WTC11 (cell line): ENCODE measurements around the gene TBCB. TPM values are rescaled to one million over a fixed set of nuclear protein-coding genes. Genes with fewer than 3 reads are reported as not detected.
"Not testable (repeated sequence)": the region's sequence is repeated elsewhere in the genome, so short reads cannot be mapped to it uniquely, and the experiment has no call there.

Experiments
- ATAC-seq: fragments of 200-7000 bp; cut with Tn5 transposase; 2 replicates; pipeline ENCODE4 v1.10.0; 2021; ENCODE audit warnings: mild to moderate bottlenecking, moderate library complexity
- CTCF ChIA-PET: fragments of 300-600 bp; sonication (Branson Sonifier 250); formaldehyde crosslinking; loops from one replicate; lab custom pipeline; 2021; ENCODE audit warnings: antibody characterized with exemption; lab: Charles Lee
- POLR2A ChIA-PET: fragments of 350-600 bp; sonication (Branson Sonifier 250); formaldehyde crosslinking; loops from one replicate; lab custom pipeline; 2021; ENCODE audit warnings: antibody characterized with exemption; lab: Charles Lee
- DNase-seq: peaks from one replicate; pipeline ENCODE4 v3.0.0; 2021; ENCODE audit warnings: low spot score
- H3K27ac Mint-ChIP-seq: 2 replicates; pipeline ENCODE4 v1.8.0; 2021; ENCODE audit warnings: mixed read lengths
- H3K27me3 Mint-ChIP-seq: 2 replicates; pipeline ENCODE4 v1.8.0; 2021; ENCODE audit warnings: low read depth, mild to moderate bottlenecking, moderate library complexity, mixed read lengths
- H3K36me3 Mint-ChIP-seq: 2 replicates; pipeline ENCODE4 v1.8.0; 2021; ENCODE audit warnings: mixed read lengths
- H3K4me1 Mint-ChIP-seq: 2 replicates; pipeline ENCODE4 v1.8.0; 2022; ENCODE audit warnings: mixed read lengths
- H3K4me3 Mint-ChIP-seq: 2 replicates; pipeline ENCODE4 v1.8.0; 2021; ENCODE audit warnings: mild to moderate bottlenecking, moderate library complexity, mixed read lengths
- H3K9me3 Mint-ChIP-seq: 2 replicates; pipeline ENCODE4 v1.8.0; 2021; ENCODE audit warnings: mixed read lengths
- CREB1 ChIP-seq: sonication (generic); formaldehyde crosslinking; IDR thresholded peaks from 2 replicates; pipeline ENCODE4 v1.8.0; 2023; ENCODE audit warnings: mild to moderate bottlenecking, missing genetic modification reagents
- GABPB1 ChIP-seq: sonication (generic); formaldehyde crosslinking; IDR thresholded peaks from 2 replicates; pipeline ENCODE4 v1.8.1; 2023; ENCODE audit warnings: mild to moderate bottlenecking, missing genetic modification reagents
- HMGA2 ChIP-seq: fragments of 250-450 bp; sonication (Bioruptor Pico); IDR thresholded peaks from 2 replicates; pipeline ENCODE4 v1.4.0; 2021; ENCODE audit warnings: mild to moderate bottlenecking, moderate library complexity
- KAT7 ChIP-seq: sonication (generic); formaldehyde crosslinking; IDR thresholded peaks from 2 replicates; pipeline ENCODE4 v1.8.1; 2023; ENCODE audit warnings: missing genetic modification reagents, mild to moderate bottlenecking, borderline replicate concordance
- MYBL2 ChIP-seq: sonication (generic); formaldehyde crosslinking; IDR thresholded peaks from 2 replicates; pipeline ENCODE4 v1.8.1; 2023; ENCODE audit warnings: mild to moderate bottlenecking, moderate library complexity, missing genetic modification reagents
- NFYB ChIP-seq: sonication (generic); formaldehyde crosslinking; conservative IDR thresholded peaks from 2 replicates; pipeline ENCODE4 v1.8.0; 2022; ENCODE audit warnings: low read depth, missing genetic modification reagents
- ZNF396 ChIP-seq: fragments of 250-450 bp; sonication (Bioruptor Pico); IDR thresholded peaks from 2 replicates; pipeline ENCODE4 v1.8.0; 2021; ENCODE audit warnings: mild to moderate bottlenecking, moderate library complexity, borderline replicate concordance
- total RNA-seq: library from RNA; stranded (reverse); gene quantifications from 3 replicates; pipeline ENCODE4 v1.2.3, GENCODE V29; 2021
- TF ChIP-seq, protein P1 (sequence below): fragments of 250-450 bp; sonication (Bioruptor Pico); IDR thresholded peaks from 2 replicates; pipeline ENCODE4 v1.9.0; 2021; ENCODE audit warnings: mild to moderate bottlenecking
- TF ChIP-seq, protein P2 (sequence below): fragments of 250-450 bp; sonication (Bioruptor Pico); IDR thresholded peaks from 2 replicates; pipeline ENCODE4 v1.9.0; 2021; ENCODE audit warnings: moderate library complexity, mild to moderate bottlenecking, inconsistent platforms, borderline replicate concordance
- TF ChIP-seq, protein P3 (sequence below): sonication (generic); formaldehyde crosslinking; IDR thresholded peaks from 2 replicates; pipeline ENCODE4 v1.8.1; 2022; ENCODE audit warnings: low read depth, mild to moderate bottlenecking, moderate library complexity, missing genetic modification reagents, borderline replicate concordance
- TF ChIP-seq, protein P4 (sequence below): sonication (generic); formaldehyde crosslinking; IDR thresholded peaks from 2 replicates; pipeline ENCODE4 v1.8.1; 2022; ENCODE audit warnings: missing genetic modification reagents, borderline replicate concordance

Gene TBCB
- total RNA-seq, 1 experiment from 2014 or later = 182 TPM

DNA sequence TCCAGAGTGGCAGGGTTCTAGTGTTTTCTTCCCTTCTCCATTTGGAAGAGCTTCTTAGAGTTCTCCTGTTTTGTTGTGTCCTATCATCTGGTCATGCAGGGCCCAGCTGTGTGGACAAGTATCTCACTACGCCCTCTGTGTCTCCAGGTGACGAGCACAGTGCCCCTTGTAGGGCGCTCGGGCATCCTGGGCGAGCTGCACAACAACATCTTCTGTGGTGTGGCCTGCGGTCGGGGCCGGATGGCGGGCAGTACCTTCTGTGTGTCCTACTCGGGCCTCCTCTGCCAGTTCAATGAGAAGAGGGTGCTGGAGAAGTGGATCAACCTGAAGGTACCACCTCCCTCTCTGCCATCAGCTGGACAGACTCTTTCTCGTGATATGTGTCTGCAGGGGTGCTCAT, 47.6 kb upstream of the TBCB start (continued):
- TF ChIP-seq, protein P1, sequence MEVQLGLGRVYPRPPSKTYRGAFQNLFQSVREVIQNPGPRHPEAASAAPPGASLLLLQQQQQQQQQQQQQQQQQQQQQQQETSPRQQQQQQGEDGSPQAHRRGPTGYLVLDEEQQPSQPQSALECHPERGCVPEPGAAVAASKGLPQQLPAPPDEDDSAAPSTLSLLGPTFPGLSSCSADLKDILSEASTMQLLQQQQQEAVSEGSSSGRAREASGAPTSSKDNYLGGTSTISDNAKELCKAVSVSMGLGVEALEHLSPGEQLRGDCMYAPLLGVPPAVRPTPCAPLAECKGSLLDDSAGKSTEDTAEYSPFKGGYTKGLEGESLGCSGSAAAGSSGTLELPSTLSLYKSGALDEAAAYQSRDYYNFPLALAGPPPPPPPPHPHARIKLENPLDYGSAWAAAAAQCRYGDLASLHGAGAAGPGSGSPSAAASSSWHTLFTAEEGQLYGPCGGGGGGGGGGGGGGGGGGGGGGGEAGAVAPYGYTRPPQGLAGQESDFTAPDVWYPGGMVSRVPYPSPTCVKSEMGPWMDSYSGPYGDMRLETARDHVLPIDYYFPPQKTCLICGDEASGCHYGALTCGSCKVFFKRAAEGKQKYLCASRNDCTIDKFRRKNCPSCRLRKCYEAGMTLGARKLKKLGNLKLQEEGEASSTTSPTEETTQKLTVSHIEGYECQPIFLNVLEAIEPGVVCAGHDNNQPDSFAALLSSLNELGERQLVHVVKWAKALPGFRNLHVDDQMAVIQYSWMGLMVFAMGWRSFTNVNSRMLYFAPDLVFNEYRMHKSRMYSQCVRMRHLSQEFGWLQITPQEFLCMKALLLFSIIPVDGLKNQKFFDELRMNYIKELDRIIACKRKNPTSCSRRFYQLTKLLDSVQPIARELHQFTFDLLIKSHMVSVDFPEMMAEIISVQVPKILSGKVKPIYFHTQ (CRISPR knock-in tag) = no peak
- TF ChIP-seq, protein P2, sequence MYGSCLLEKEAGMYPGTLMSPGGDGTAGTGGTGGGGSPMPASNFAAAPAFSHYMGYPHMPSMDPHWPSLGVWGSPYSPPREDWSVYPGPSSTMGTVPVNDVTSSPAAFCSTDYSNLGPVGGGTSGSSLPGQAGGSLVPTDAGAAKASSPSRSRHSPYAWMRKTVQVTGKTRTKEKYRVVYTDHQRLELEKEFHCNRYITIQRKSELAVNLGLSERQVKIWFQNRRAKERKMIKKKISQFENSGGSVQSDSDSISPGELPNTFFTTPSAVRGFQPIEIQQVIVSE (CRISPR knock-in tag) = no peak
- TF ChIP-seq, protein P3, sequence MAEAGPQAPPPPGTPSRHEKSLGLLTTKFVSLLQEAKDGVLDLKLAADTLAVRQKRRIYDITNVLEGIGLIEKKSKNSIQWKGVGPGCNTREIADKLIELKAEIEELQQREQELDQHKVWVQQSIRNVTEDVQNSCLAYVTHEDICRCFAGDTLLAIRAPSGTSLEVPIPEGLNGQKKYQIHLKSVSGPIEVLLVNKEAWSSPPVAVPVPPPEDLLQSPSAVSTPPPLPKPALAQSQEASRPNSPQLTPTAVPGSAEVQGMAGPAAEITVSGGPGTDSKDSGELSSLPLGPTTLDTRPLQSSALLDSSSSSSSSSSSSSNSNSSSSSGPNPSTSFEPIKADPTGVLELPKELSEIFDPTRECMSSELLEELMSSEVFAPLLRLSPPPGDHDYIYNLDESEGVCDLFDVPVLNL (CRISPR knock-in tag) = no peak
- TF ChIP-seq CREB1 = no peak
- TF ChIP-seq NFYB = no peak
- no peak for TF ChIP-seq GABPB1
- no peak for TF ChIP-seq ZNF396 (CRISPR knock-in tag)

DNA sequence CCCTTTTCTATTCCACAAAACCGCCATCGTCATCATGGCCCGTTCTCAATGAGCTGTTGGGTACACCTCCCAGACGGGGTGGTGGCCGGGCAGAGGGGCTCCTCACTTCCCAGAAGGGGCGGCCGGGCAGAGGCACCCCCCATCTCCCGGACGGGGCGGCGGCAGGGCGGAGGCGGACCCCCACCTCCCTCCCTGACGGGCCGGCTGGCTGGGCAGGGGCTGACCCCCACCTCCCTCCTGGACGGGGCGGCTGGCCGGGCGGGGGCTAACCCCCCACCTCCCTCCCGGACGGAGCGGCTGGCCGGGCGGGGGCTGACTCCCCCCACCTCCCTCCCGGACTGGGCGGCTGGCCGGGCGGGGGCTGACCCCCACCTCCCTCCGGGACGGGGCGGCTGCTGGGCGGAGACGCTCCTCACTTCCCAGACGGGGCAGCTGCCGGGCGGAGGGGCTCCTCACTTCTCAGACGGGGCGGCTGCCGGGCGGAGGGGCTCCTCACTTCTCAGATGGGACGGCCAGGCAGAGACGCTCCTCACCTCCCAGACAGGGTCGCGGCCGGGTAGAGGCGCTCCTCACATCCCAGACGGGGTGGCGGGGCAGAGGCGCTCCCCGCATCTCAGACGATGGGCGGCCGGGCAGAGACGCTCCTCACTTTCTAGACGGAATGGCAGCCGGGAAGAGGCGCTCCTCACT, 46.3 kb upstream of the TBCB start:
- not testable (repeated sequence) for ATAC-seq

DNA sequence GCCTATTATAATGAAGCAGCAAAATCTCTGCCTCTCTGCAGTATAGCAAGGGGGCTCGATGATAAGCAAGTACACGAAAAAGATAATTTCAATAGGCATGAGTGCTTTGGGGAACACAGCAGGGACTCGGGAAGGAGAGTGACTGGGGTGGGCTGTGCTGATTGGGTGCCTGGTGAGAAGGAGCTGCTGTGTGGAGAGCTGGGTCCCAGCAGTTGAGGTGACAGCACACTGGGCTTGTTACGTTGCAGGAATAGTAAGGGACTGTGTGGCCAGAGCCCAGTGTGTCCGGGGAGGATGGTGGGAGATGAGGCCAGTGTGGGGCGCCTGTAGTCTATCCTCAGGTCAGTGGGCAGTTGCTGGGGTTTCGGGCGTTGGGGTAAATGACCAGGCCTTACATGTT, 43.2 kb upstream of the TBCB start:
- Mint-ChIP-seq H3K9me3 (0 out of 2 replicates have a peak, but pooled peaks cover 7% of the 10 kb centered on the region), H3K4me3 (no peak overlapping the region), H3K36me3 (peaks cover 57% of the 10 kb centered on the region), H3K27me3 (no peaks in the 10 kb centered on the region), H3K4me1 (no peaks in the 10 kb centered on the region), H3K27ac (no peak overlapping the region)
- CTCF ChIA-PET = no interaction called here
- ATAC-seq (no peak), DNase-seq (no peak)
- POLR2A ChIA-PET = no interaction called here
- TF ChIP-seq, protein P4, sequence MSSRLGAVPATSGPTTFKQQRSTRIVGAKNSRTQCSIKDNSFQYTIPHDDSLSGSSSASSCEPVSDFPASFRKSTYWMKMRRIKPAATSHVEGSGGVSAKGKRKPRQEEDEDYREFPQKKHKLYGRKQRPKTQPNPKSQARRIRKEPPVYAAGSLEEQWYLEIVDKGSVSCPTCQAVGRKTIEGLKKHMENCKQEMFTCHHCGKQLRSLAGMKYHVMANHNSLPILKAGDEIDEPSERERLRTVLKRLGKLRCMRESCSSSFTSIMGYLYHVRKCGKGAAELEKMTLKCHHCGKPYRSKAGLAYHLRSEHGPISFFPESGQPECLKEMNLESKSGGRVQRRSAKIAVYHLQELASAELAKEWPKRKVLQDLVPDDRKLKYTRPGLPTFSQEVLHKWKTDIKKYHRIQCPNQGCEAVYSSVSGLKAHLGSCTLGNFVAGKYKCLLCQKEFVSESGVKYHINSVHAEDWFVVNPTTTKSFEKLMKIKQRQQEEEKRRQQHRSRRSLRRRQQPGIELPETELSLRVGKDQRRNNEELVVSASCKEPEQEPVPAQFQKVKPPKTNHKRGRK = no peak

More for the DNA sequence above, 46.3 kb upstream of the TBCB start:
- POLR2A ChIA-PET, H3K4me1 Mint-ChIP-seq, H3K9me3 Mint-ChIP-seq, DNase-seq, H3K27ac Mint-ChIP-seq, H3K4me3 Mint-ChIP-seq, H3K27me3 Mint-ChIP-seq, CTCF ChIA-PET: not testable (repeated sequence)
- peaks cover 75% of the 10 kb centered on the region for H3K36me3 Mint-ChIP-seq

DNA sequence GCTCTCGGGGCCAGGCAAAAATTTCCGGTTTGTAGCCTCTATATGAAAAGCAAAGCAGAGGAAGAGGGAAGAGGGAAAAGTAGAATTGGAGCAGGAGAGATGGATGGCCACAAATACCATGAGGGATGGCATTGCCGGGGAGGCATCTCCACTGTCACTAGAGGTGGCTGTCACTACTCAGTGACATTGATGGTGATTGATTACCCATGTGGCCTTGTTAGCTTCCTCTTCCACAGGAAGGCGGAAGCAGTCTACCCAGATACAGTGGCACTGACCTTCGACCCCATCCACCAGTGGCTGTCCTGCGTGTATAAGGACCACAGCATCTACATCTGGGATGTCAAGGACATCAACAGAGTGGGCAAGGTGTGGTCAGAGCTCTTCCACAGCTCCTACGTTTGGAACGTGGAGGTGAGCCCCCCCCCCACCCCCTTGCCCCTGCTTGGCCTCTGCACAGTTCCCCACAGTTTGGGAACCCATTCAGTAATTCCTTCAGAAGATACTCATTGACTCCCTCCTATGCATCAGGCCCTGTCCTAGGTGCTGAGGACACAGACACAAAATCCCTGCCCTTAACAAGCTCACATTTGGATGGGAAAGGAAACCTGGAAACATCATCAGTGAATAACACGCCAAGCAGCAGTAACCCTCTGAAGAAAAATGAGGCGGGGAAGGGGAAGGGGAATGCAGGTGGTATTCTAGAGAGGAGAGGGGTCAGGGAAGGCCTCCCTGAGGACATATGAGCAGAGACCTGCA, 42.0 kb upstream of the TBCB start:
- Mint-ChIP-seq H3K9me3 (0 out of 2 replicates have a peak, but pooled peaks cover 4% of the 10 kb centered on the region), H3K27ac (no peak overlapping the region), H3K4me1 (no peaks in the 10 kb centered on the region), H3K27me3 (no peaks in the 10 kb centered on the region), H3K36me3 (peaks cover 52% of the 10 kb centered on the region), H3K4me3 (no peak overlapping the region)
- ATAC-seq (no peak), DNase-seq (no peak)
- POLR2A ChIA-PET = no interaction called here
- CTCF ChIA-PET = no interaction called here
- TF ChIP-seq MYBL2 (CRISPR knock-in tag) = no peak
- no peak for TF ChIP-seq HMGA2 (CRISPR knock-in tag)
- TF ChIP-seq KAT7 (CRISPR knock-in tag) = no peak
